Bronchial epithelial cell (primary cell): ENCODE measurements around the gene NETO2. TPM values are rescaled to one million over a fixed set of nuclear protein-coding genes. Genes with fewer than 3 reads are reported as not detected.
A peak's percentile ranks its signal among the peaks of the same experiment; 100 is the strongest.
"Not testable (repeated sequence)": the region's sequence is repeated elsewhere in the genome, so short reads cannot be mapped to it uniquely, and the experiment has no call there.

ENCODE experiments used
- DNase-seq: peaks from one replicate; pipeline ENCODE4 v3.0.0-alpha.2; 2010; ENCODE audit warnings: low read depth
- FAIRE-seq: peaks from 2 replicates; lab custom pipeline; 2011; peaks lifted over from hg19 to GRCh38; lab: Jason Lieb, UNC
- H3K27me3 ChIP-seq: 2 replicates; pipeline ENCODE4 v1.5.1; 2011; ENCODE audit warnings: low read length; ENCODE audit not compliant: control insufficient read depth, insufficient read depth
- H3K36me3 ChIP-seq: 2 replicates; pipeline ENCODE4 v1.5.1; 2011; ENCODE audit warnings: low read length; ENCODE audit not compliant: control insufficient read depth, insufficient read depth
- H3K4me3 ChIP-seq: 2 replicates; pipeline ENCODE4 v1.5.1; 2011; ENCODE audit warnings: mild to moderate bottlenecking, low read depth, low read length, control low read depth
- total RNA-seq: library from RNA; depleted of rRNA; stranded (reverse); fragments of >200 nt; gene quantifications from 2 replicates; pipeline ENCODE4 v1.2.1, GENCODE V29; 2014
- TF ChIP-seq, protein P1 (sequence below): IDR thresholded peaks from 2 replicates; pipeline ENCODE4 v1.5.1; 2011; ENCODE audit warnings: mild to moderate bottlenecking, moderate library complexity, low read length, control low read depth, inconsistent platforms; ENCODE audit not compliant: insufficient read depth, severe bottlenecking

NETO2 gene
- total RNA-seq, 1 donor from 2014 or later = 41.6 TPM

DNA sequence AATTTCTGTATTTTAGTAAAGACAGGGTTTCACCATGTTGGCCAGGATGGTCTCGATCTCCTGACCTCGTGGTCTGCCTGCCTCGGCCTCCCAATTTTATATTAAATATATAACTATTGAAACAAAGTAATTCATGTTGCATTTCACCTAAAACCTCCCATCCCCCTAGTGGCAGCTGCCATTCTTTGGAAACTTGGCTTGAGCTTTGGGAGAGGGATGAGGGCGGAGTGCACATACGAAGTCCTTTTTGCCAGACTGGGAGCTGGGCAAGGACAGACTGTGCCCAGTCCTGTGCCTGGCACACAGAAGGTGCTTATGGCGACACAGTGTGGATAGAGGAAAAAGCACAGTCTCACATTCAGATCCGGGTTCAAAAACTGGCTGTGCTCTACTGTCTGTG lies 83.8 kb downstream of the NETO2 start:
- Histone ChIP-seq H3K27me3 (no peaks in the 10 kb centered on the region), H3K4me3 (no peak overlapping the region), H3K36me3 (no peaks in the 10 kb centered on the region)
- TF ChIP-seq, protein P1, sequence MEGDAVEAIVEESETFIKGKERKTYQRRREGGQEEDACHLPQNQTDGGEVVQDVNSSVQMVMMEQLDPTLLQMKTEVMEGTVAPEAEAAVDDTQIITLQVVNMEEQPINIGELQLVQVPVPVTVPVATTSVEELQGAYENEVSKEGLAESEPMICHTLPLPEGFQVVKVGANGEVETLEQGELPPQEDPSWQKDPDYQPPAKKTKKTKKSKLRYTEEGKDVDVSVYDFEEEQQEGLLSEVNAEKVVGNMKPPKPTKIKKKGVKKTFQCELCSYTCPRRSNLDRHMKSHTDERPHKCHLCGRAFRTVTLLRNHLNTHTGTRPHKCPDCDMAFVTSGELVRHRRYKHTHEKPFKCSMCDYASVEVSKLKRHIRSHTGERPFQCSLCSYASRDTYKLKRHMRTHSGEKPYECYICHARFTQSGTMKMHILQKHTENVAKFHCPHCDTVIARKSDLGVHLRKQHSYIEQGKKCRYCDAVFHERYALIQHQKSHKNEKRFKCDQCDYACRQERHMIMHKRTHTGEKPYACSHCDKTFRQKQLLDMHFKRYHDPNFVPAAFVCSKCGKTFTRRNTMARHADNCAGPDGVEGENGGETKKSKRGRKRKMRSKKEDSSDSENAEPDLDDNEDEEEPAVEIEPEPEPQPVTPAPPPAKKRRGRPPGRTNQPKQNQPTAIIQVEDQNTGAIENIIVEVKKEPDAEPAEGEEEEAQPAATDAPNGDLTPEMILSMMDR = no peak
- DNase-seq (no peak), FAIRE-seq (no peak)

DNA sequence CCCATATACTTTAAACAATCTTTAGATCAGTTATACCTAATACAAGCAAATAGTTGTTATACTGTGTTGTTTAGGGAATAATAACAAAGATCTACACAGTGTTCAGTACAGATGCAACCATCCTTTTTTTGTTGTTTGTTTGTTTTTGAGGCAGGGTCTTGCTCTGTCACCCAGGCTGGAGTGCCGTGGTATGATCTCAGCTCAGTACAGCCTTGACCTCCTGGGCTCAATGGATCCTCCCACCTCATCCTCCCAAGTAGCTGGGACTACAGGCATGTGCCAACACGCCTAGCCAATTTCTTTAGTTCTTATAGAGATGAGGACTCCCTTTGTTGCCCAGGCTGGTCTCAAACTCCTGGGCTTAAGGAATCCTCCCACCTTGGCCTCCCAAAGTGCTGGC lies 84.6 kb downstream of the NETO2 start:
- DNase-seq = peak; percentile 44
- H3K36me3 ChIP-seq, H3K4me3 ChIP-seq, H3K27me3 ChIP-seq, FAIRE-seq: not testable (repeated sequence)

DNA sequence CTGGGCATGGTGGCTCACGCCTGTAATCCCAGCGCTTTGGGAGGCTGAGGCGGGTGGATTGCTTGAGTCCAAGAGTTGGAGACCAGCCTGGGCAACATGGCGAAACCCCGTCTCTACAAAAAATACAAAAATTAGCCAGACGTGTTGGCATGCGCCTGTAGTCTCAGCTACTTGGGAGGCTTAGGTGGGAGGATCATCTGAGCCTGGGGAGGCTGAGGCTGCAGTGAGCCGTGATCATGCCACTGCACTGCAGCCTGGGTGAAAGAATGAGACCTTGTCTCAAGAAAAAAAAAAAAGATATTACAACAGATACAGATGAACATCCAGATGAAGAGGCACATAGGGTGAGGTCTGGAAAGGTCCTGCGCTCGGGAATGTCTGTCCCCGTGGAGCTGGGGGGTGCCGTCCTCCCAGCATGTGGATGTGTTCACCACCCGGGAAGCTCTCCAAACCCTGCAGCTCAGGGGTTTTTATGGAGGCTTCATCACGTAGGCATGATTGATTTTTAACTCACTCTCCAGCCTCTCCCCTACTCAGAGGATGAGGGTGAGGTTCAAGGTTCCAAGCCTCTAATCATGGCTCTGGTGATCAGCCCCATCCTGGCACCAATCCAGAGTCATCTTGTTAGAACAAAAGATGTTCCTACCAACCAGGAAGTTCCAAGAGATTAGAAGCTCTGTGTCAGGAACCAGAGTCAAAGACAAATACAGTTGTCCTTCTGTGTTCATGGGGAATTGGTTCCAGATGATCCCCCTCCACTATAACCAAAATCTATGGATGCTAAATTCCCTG lies 85.3 kb downstream of the NETO2 start:
- FAIRE-seq = no peak
- DNase-seq = no peak
- H3K36me3 ChIP-seq = no peaks in the 10 kb centered on the region
- H3K4me3 ChIP-seq = no peak overlapping the region
- H3K27me3 ChIP-seq = no peaks in the 10 kb centered on the region
- TF ChIP-seq, protein P1 = no peak

DNA sequence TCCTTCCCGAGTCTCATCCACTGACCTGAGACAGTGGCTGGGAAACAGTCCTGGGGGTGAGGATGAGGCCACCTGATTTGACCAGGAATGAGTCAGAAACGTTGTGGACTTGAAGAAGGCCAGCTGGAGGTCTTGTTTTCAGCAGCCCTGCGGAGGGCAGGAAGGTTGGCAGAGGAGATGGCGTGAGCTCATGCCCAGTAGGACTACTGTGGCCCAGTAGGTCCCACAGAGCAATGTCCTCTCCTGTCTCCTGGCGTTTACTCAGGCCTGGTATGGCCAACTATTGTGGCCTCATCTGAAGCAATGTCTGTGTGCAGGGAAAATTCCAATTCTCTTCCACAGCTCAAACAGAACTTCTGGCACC lies 86.1 kb downstream of the NETO2 start:
- H3K27me3 ChIP-seq = no peaks in the 10 kb centered on the region
- DNase-seq (no peak), FAIRE-seq (no peak)
- TF ChIP-seq, protein P1 = no peak
- H3K36me3 ChIP-seq = no peaks in the 10 kb centered on the region
- H3K4me3 ChIP-seq = no peak overlapping the region

DNA sequence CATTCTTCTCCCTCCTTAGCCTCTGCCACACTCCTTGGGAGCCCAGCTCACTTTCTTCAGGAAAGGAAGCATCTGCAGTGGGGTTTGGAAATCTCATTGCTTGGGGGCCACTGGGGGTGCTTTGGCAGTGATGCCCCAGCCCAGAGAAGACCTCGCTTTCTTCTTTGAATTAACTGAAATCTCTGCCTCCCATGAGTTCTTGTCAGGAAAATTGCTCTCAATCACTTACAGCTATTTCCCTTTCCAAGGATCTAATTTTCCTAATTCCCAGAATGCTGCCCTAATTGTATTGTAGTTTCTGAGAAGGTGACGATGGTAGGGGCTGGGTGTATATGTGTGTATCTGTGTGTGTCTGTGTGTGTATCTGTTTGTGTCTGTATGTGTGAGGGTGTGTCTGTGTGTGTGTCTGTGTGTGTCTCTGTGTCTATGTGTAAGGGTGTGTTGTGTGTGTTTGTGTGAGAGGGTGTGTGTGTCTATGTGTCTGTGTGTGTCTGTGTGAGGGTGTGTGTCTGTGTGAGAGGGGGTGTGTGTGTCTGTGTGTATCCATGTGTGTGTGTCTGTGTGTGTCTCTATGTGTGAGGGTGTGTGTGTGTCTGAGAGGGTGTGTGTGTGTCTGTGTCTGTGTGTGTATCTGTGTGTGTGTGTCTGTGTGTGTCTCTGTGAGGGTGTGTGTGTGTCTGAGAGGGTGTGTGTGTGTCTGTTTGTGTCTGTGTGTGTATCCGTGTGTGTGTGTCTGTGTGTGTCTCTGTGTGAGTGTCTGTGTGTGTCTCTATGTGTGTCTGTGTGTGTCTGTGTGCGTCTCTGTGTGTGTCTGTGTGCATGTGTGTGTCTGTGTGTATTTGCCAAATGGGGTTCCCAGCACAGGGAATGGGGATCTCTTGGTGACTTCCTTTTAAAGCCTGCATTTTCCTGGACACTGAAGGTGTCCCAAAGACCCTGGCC lies 86.8 kb downstream of the NETO2 start:
- no peak for DNase-seq
- FAIRE-seq = peak; percentile 88
- Histone ChIP-seq H3K27me3 (no peaks in the 10 kb centered on the region), H3K36me3 (no peaks in the 10 kb centered on the region), H3K4me3 (no peak overlapping the region)
- TF ChIP-seq, protein P1 = no peak

DNA sequence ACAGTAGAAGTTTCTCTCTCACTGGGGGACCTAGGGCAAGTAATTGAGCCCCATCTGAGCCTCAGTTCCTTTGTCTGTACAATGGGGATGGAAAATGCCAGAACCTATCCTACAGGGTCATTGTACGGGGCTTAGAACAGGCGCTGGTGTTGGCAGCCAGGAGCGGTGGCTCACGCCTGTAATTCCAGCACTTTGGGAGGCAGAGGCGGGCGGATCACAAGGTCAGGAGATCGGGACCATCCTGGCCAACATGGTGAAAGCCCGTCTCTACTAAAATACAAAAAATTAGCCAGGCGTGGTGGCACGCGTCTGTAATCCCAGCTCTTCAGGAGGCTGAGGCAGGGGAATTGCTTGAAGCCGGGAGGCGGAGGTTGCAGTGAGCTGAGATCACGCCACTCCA lies 87.7 kb downstream of the NETO2 start:
- not testable (repeated sequence) for DNase-seq, H3K27me3 ChIP-seq, H3K36me3 ChIP-seq, H3K4me3 ChIP-seq, FAIRE-seq
